GM12878 (cell line): ENCODE data around the gene BNIP2. TPM values are rescaled to one million over a fixed set of nuclear protein-coding genes. Genes with fewer than 3 reads are reported as not detected.
"Not testable (repeated sequence)": the region's sequence is repeated elsewhere in the genome, so short reads cannot be mapped to it uniquely, and the experiment has no call there.

Experiments used
- ATAC-seq: fragments of 200-7000 bp; cut with Tn5 transposase; 3 replicates; pipeline ENCODE4 v1.9.1; 2020; ENCODE audit warnings: mild to moderate bottlenecking, moderate library complexity
- BruUV-seq: library from RNA; stranded (reverse); fragments of 400-500 nt; replicated peaks from 2 replicates; lab custom pipeline; 2021; lab: Mats Ljungman, UMichigan
- CTCF ChIA-PET: fragments of 300-600 bp; sonication (Branson Sonifier 250); formaldehyde crosslinking; extraction: SDS; loops from one replicate; lab custom pipeline; 2021; ENCODE audit warnings: inconsistent platforms; lab: Yijun Ruan, JAX
- POLR2A ChIA-PET: fragments of 350-600 bp; formaldehyde crosslinking; extraction: SDS; loops from one replicate; lab custom pipeline; 2021; ENCODE audit warnings: inconsistent platforms; lab: Charles Lee
- RAD21 ChIA-PET: fragments of 300-600 bp; sonication (Branson Sonifier 250); formaldehyde crosslinking; loops from one replicate; lab custom pipeline; 2023; ENCODE audit warnings: antibody characterized with exemption; ENCODE audit not compliant: unreplicated experiment; lab: Charles Lee
- SMC1A ChIA-PET: fragments of 300-600 bp; sonication (Branson Sonifier 250); formaldehyde crosslinking; loops from one replicate; lab custom pipeline; 2023; ENCODE audit not compliant: unreplicated experiment, uncharacterized antibody; lab: Charles Lee
- DNase-seq: peaks from one replicate; pipeline ENCODE4 v3.0.0-alpha.2; 2011; ENCODE audit warnings: low read depth, low spot score
- FAIRE-seq: peaks from 3 replicates; lab custom pipeline; 2011; peaks lifted over from hg19 to GRCh38; lab: Jason Lieb, UNC
- H2AFZ ChIP-seq: 2 replicates; pipeline ENCODE4 v1.6.0; 2011; ENCODE audit warnings: low read depth, low read length, control low read depth; ENCODE audit not compliant: control insufficient read depth
- H3K27ac ChIP-seq: 2 replicates; pipeline ENCODE4 v1.5.1; 2011; ENCODE audit warnings: control low read depth; ENCODE audit not compliant: control insufficient read depth, insufficient read depth
- H3K27me3 ChIP-seq, 2 experiments: replicated peaks in 1 of 2; 2 replicates each; pipeline versions ENCODE4 v1.6.0 to v1.6.1; 2011; ENCODE audit warnings: low read length in 1 of 2; ENCODE audit not compliant: control insufficient read depth in 2 of 2, insufficient read depth in 2 of 2
- H3K36me3 ChIP-seq, 2 experiments: 2 replicates each; pipeline ENCODE4 v1.5.1; 2011; ENCODE audit warnings: low read length in 1 of 2; ENCODE audit not compliant: control insufficient read depth in 2 of 2, insufficient read depth in 2 of 2
- H3K4me1 ChIP-seq: 2 replicates; pipeline ENCODE4 v1.6.1; 2011; ENCODE audit warnings: mild to moderate bottlenecking, low read length, moderate library complexity, mixed read lengths; ENCODE audit not compliant: control insufficient read depth, insufficient read depth
- H3K4me2 ChIP-seq: 2 replicates; pipeline ENCODE4 v1.6.0; 2011; ENCODE audit warnings: control low read depth; ENCODE audit not compliant: control insufficient read depth, insufficient read depth
- H3K4me3 ChIP-seq: fragments of 200-600 bp; sonication (generic); 2 replicates; pipeline ENCODE4 v1.5.1; 2016
- H3K79me2 ChIP-seq: 2 replicates; pipeline ENCODE4 v1.6.0; 2011; ENCODE audit warnings: low read length; ENCODE audit not compliant: control insufficient read depth, insufficient read depth
- H3K9ac ChIP-seq: 2 replicates; pipeline ENCODE4 v1.8.0; 2011; ENCODE audit warnings: low read length, control low read depth, mixed read lengths; ENCODE audit not compliant: control insufficient read depth, insufficient read depth
- H3K9me3 ChIP-seq: replicated peaks from 3 replicates; pipeline ENCODE4 v1.5.1; 2011; ENCODE audit warnings: mild to moderate bottlenecking, low read length; ENCODE audit not compliant: control insufficient read depth, insufficient read depth
- H4K20me1 ChIP-seq: 2 replicates; pipeline ENCODE4 v1.6.0; 2011; ENCODE audit not compliant: control insufficient read depth, insufficient read depth
- EGR1 ChIP-seq, 2 experiments: IDR thresholded peaks; 1 replicate in 1 of 2; 2 replicates in 1 of 2; pipeline ENCODE4 v1.6.1; 2011 to 2012; ENCODE audit warnings: low read depth in 2 of 2, low read length in 2 of 2, borderline replicate concordance in 1 of 2, mild to moderate bottlenecking in 1 of 2, moderate library complexity in 1 of 2
- WGBS: methylation state at CpG from one replicate; pipeline ENCODE4 v1.1.6; 2016; ENCODE audit warnings: low lambda C conversion rate; ENCODE audit not compliant: insufficient replicate concordance, insufficient coverage; ENCODE audit errors: missing lambda C conversion rate; 5-methylcytosine and 5-hydroxymethylcytosine counted together
- in situ Hi-C: fragments of 300-500 bp; cut with MboI; formaldehyde crosslinking; loops from 9 replicates; pipeline ENCODE4 v1.14.3; 2018; ENCODE audit warnings: mixed read lengths
- intact Hi-C: fragments of 100-400 bp; cut with micrococcal nuclease; formaldehyde crosslinking; loops from one replicate; pipeline ENCODE4 v1.14.2; 2022; ENCODE audit not compliant: unreplicated experiment
- polyA plus RNA-seq, 11 experiments: library from polyadenylated mRNA; depleted of rRNA in 4 of 11; unstranded in 6 of 11; stranded (reverse) in 5 of 11; fragments of >200 nt; fragmentation: Nextera tagmentation in 4 of 11; fragmentation: Illumina TruSeq in 1 of 11; extraction: Ambion mirVana in 4 of 11; extraction: Trizol in 1 of 11; gene quantifications; 1 replicate in 1 of 11; 2 replicates in 10 of 11; pipeline versions ENCODE4 v1.2.1 to v1.2.3, GENCODE V29; 2011 to 2016; ENCODE audit warnings: inconsistent platforms in 2 of 11, missing spikeins in 2 of 11, low read depth in 1 of 11
- total RNA-seq, 4 experiments: library from RNA; depleted of rRNA in 3 of 4; stranded (reverse); fragments of >200 nt in 3 of 4; fragmentation: Illumina TruSeq in 1 of 4; extraction: Trizol in 1 of 4; gene quantifications; 2 replicates each; pipeline versions ENCODE4 v1.2.1 to v1.2.3, GENCODE V29; 2013 to 2021

Gene BNIP2
- total and polyA plus RNA-seq, 10 of the 15 experiments (the other 5 are each of a cell fraction or from before 2014, with no cell fraction given), result 29.9 to 122 (median 67.7) TPM

DNA sequence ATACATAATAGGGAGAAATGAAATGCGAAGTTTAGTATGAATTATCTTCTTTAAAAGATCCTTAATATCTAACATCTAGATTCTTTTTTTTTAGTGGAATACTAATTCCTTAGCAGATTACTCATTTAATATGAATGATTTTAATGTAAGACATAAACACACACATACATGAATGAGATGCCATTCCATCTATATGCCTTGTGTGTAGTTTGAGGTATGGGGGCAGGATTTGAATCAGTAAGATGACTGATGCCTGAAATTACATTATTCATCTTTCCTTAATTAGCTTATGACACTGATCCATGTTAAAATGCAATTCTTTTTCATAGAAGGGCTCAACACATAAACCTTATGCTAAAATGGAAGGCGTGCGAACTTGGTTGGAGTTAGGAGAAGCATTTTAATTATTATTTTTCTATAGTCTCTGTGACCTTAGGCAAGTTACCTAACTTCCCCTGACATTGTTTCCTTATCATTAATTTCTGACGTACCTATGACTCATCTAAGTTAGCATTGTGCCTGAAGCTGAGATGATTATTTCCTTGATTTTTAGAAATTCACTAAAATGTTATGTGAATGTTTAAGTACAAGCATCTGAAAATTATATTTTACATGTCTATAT lies 10.8 kb upstream of the BNIP2 start:
- H2AFZ ChIP-seq, result no peak overlapping the region
- ChIA-PET RAD21 (no interaction called here), CTCF (interaction anchor here (0.7 kb wide), 1 partner anchor 9 kb away, joined by 3 read pairs; no protein-coding TSS in a partner anchor), SMC1A (no interaction called here), POLR2A (no interaction called here)
- no peak for DNase-seq
- H3K27me3 ChIP-seq, result 0 out of 4 replicates have a peak, but pooled peaks cover 0 to 2% of the 10 kb centered on the region in 2 experiments
- H3K4me1 ChIP-seq, result no peaks in the 10 kb centered on the region
- BruUV-seq, result no TSS peak
- H3K9me3 ChIP-seq, result no peaks in the 10 kb centered on the region
- no peak for FAIRE-seq
- ATAC-seq, result no peak
- H3K27ac ChIP-seq, result no peak overlapping the region
- no peak overlapping the region for H3K4me2 ChIP-seq
- H3K4me3 ChIP-seq, result no peak overlapping the region
- no peaks in the 10 kb centered on the region for H3K79me2 ChIP-seq
- no peaks in the 10 kb centered on the region for H4K20me1 ChIP-seq
- intact Hi-C loops (loop anchor here (10.0 kb wide), 2 partner anchors 485 to 625 kb away; no protein-coding TSS in a partner anchor), in situ Hi-C loops (no loop called here)
- H3K9ac ChIP-seq, result no peak overlapping the region
- no peaks in the 10 kb centered on the region for H3K36me3 ChIP-seq
- 39% methylated on average over 4 of the region's 4 CpGs for WGBS
- TF ChIP-seq EGR1 (IDR thresholded peaks at IDR 0.05; ENCODE audit: borderline replicate concordance in 1 of 2, low read depth in 2 of 2, low read length in 2 of 2), result no peak

DNA sequence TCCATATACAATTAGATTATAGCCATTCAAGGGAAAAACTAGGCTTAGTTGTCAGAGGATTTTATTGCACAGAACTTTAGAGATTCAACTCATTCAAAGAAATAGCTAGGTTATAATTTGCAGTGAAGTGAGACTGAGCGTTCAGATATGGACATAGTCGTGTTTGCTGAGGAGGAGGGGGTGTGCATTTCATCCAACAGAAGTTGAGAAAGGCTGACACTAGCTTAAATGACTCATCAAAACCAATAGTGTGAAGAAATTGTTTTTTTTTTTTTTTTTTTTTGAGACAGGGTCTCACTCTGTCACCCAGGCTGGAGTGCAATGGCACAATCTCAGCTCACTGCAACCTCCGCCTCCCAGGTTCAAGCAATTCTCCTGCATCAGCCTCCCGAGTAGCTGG lies 8.9 kb upstream of the BNIP2 start:
- POLR2A ChIA-PET, CTCF ChIA-PET, H3K79me2 ChIP-seq: not testable (repeated sequence)

More for the DNA sequence above, 8.9 kb upstream of the BNIP2 start:
- H3K9ac ChIP-seq, H3K27ac ChIP-seq, RAD21 ChIA-PET, SMC1A ChIA-PET, H3K4me2 ChIP-seq, H3K9me3 ChIP-seq, H2AFZ ChIP-seq, in situ Hi-C loops, H3K4me3 ChIP-seq, H3K4me1 ChIP-seq, DNase-seq, H3K27me3 ChIP-seq, FAIRE-seq, H4K20me1 ChIP-seq, BruUV-seq, H3K36me3 ChIP-seq, ATAC-seq: not testable (repeated sequence)
- 56% methylated on average over 4 of the region's 4 CpGs for WGBS
- intact Hi-C loops, result loop anchor here (10.0 kb wide), 2 partner anchors 487 to 627 kb away; no protein-coding TSS in a partner anchor
